H1 (cell line): ENCODE measurements around the gene GLIPR1. TPM values are rescaled to one million over a fixed set of nuclear protein-coding genes. Genes with fewer than 3 reads are reported as not detected.
A peak's percentile ranks its signal among the peaks of the same experiment; 100 is the strongest.

Source experiments
- CTCF ChIA-PET: fragments of 300-600 bp; sonication (Branson Sonifier 250); formaldehyde crosslinking; loops from one replicate; lab custom pipeline; 2021; ENCODE audit not compliant: partially characterized antibody; lab: Charles Lee
- POLR2A ChIA-PET: fragments of 300-600 bp; sonication (Branson Sonifier 250); formaldehyde crosslinking; loops from one replicate; lab custom pipeline; 2021; ENCODE audit warnings: inconsistent platforms; ENCODE audit not compliant: partially characterized antibody; lab: Charles Lee
- DNase-seq, 2 experiments: peaks; one replicate each; pipeline versions ENCODE4 v3.0.0 to v3.0.0-alpha.2; 2010 to 2022; ENCODE audit warnings: low spot score in 2 of 2, low read depth in 1 of 2, mixed read lengths in 1 of 2
- FAIRE-seq: peaks from 2 replicates; lab custom pipeline; 2011; peaks lifted over from hg19 to GRCh38; lab: Jason Lieb, UNC
- H2AFZ ChIP-seq: 2 replicates; pipeline ENCODE4 v1.8.1; 2012; ENCODE audit warnings: low read length, inconsistent platforms
- H2AK5ac ChIP-seq: 2 replicates; pipeline ENCODE4 v1.6.1; 2013; ENCODE audit warnings: low read depth, low read length
- H2BK120ac ChIP-seq: replicated peaks from 2 replicates; pipeline ENCODE3; 2013; ENCODE audit warnings: low read depth, low read length, inconsistent platforms
- H2BK12ac ChIP-seq: 2 replicates; pipeline ENCODE4 v1.6.1; 2013; ENCODE audit warnings: low read depth, low read length
- H2BK15ac ChIP-seq: 2 replicates; pipeline ENCODE4 v1.6.1; 2013; ENCODE audit warnings: low read length
- H2BK20ac ChIP-seq: 2 replicates; pipeline ENCODE4 v1.6.1; 2013; ENCODE audit warnings: low read length
- H2BK5ac ChIP-seq: 2 replicates; pipeline ENCODE4 v1.6.1; 2013; ENCODE audit warnings: low read depth, low read length
- H3K14ac ChIP-seq: 2 replicates; pipeline ENCODE4 v1.6.1; 2013; ENCODE audit warnings: inconsistent platforms; ENCODE audit not compliant: insufficient read length
- H3K18ac ChIP-seq: 2 replicates; pipeline ENCODE4 v1.6.1; 2013; ENCODE audit warnings: low read length; ENCODE audit errors: extremely low read depth
- H3K23ac ChIP-seq: 2 replicates; pipeline ENCODE4 v1.6.1; 2013; ENCODE audit warnings: inconsistent platforms; ENCODE audit not compliant: insufficient read length
- H3K23me2 ChIP-seq: 2 replicates; pipeline ENCODE4 v1.6.1; 2013; ENCODE audit warnings: low read depth, low read length
- H3K27ac ChIP-seq: 2 replicates; pipeline ENCODE4 v1.6.1; 2011; ENCODE audit warnings: low read depth, low read length, inconsistent platforms
- H3K27me3 ChIP-seq, 4 experiments: replicated peaks in 1 of 4; 1 replicate in 1 of 4; 2 replicates in 3 of 4; pipeline versions ENCODE4 v1.6.1 to v1.8.1; 2011 to 2013; ENCODE audit warnings: low read length in 3 of 4, mild to moderate bottlenecking in 3 of 4, inconsistent platforms in 2 of 4, mixed read lengths in 2 of 4, moderate library complexity in 1 of 4; ENCODE audit not compliant: control insufficient read depth in 3 of 4, insufficient read depth in 3 of 4; ENCODE audit errors: extremely low read depth in 1 of 4
- H3K36me3 ChIP-seq, 4 experiments: 2 replicates each; pipeline versions ENCODE4 v1.6.1 to v1.8.1; 2011 to 2013; ENCODE audit warnings: mild to moderate bottlenecking in 4 of 4, low read length in 3 of 4, moderate library complexity in 2 of 4, control low read depth in 1 of 4, inconsistent platforms in 1 of 4; ENCODE audit not compliant: insufficient read depth in 4 of 4, control insufficient read depth in 2 of 4
- H3K4ac ChIP-seq: replicated peaks from 2 replicates; pipeline ENCODE3; 2013; ENCODE audit warnings: low read length, low read depth, mixed read lengths, inconsistent platforms; ENCODE audit not compliant: insufficient read length
- H3K4me1 ChIP-seq, 4 experiments: replicated peaks in 1 of 4; 1 replicate in 1 of 4; 2 replicates in 3 of 4; pipeline versions ENCODE4 v1.6.1 to v1.8.1; 2011 to 2013; ENCODE audit warnings: low read length in 3 of 4, inconsistent platforms in 2 of 4, mixed read lengths in 1 of 4; ENCODE audit not compliant: insufficient read depth in 4 of 4, control insufficient read depth in 3 of 4
- H3K4me2 ChIP-seq, 2 experiments: 2 replicates each; pipeline versions ENCODE4 v1.6.1 to v1.8.1; 2011 to 2013; ENCODE audit warnings: low read depth in 2 of 2, low read length in 2 of 2, control low read depth in 1 of 2, inconsistent platforms in 1 of 2, mild to moderate bottlenecking in 1 of 2; ENCODE audit not compliant: insufficient read depth in 1 of 2
- H3K4me3 ChIP-seq, 4 experiments: fragments of 200-600, 300-600 bp in 1 of 4; sonication (generic), shearing (Covaris generic), sonication (Bioruptor Twin) in 1 of 4; 2 replicates each; pipeline versions ENCODE4 v1.5.1 to v1.8.1; 2011 to 2016; ENCODE audit warnings: low read length in 4 of 4, low read depth in 3 of 4, control low read depth in 2 of 4, inconsistent platforms in 2 of 4, mild to moderate bottlenecking in 2 of 4, mixed read lengths in 1 of 4, moderate library complexity in 1 of 4; ENCODE audit not compliant: insufficient read depth in 2 of 4; ENCODE audit errors: extremely low read depth in 1 of 4
- H3K56ac ChIP-seq: replicated peaks from 2 replicates; pipeline ENCODE3; 2013; ENCODE audit warnings: low read depth, mild to moderate bottlenecking, mixed read lengths, low read length, inconsistent platforms; ENCODE audit not compliant: insufficient read length
- H3K79me1 ChIP-seq: 2 replicates; pipeline ENCODE4 v1.6.1; 2013; ENCODE audit warnings: low read depth, low read length, control low read depth
- H3K79me2 ChIP-seq, 2 experiments: 2 replicates each; pipeline versions ENCODE4 v1.6.1 to v1.8.1; 2012 to 2013; ENCODE audit warnings: low read length in 2 of 2, mild to moderate bottlenecking in 2 of 2, inconsistent platforms in 1 of 2; ENCODE audit not compliant: insufficient read depth in 2 of 2, control insufficient read depth in 1 of 2
- H3K9ac ChIP-seq, 4 experiments: replicated peaks in 1 of 4; 1 replicate in 1 of 4; 2 replicates in 3 of 4; pipeline versions ENCODE4 v1.6.1 to v1.8.1; 2011 to 2013; ENCODE audit warnings: low read depth in 3 of 4, low read length in 3 of 4, control low read depth in 2 of 4, mild to moderate bottlenecking in 2 of 4, moderate library complexity in 2 of 4, inconsistent platforms in 1 of 4; ENCODE audit errors: extremely low read depth in 1 of 4
- H3K9me3 ChIP-seq, 2 experiments: 2 replicates each; pipeline versions ENCODE4 v1.6.1 to v1.8.1; 2012 to 2013; ENCODE audit warnings: mild to moderate bottlenecking in 2 of 2, moderate library complexity in 2 of 2, control low read depth in 1 of 2, inconsistent platforms in 1 of 2, low read depth in 1 of 2, low read length in 1 of 2, mixed read lengths in 1 of 2; ENCODE audit not compliant: insufficient read depth in 2 of 2
- H4K20me1 ChIP-seq, 2 experiments: replicated peaks in 1 of 2; 2 replicates each; pipeline versions ENCODE3 to v1.8.1; 2011 to 2013; ENCODE audit warnings: inconsistent platforms in 2 of 2, low read length in 2 of 2, mild to moderate bottlenecking in 1 of 2; ENCODE audit not compliant: insufficient read depth in 2 of 2, control insufficient read depth in 1 of 2
- H4K5ac ChIP-seq: 2 replicates; pipeline ENCODE4 v1.6.1; 2013; ENCODE audit warnings: low read length, low read depth, mixed read lengths, inconsistent platforms; ENCODE audit not compliant: insufficient read length
- H4K8ac ChIP-seq: 2 replicates; pipeline ENCODE4 v1.8.0; 2013; ENCODE audit warnings: mild to moderate bottlenecking, moderate library complexity, low read length, inconsistent platforms; ENCODE audit not compliant: insufficient read depth; ENCODE audit errors: extremely low read depth
- H4K91ac ChIP-seq: replicated peaks from 2 replicates; pipeline ENCODE3; 2013; ENCODE audit warnings: low read length, mixed read lengths, inconsistent platforms; ENCODE audit not compliant: insufficient read length
- CHD1 ChIP-seq: IDR thresholded peaks from 2 replicates; pipeline ENCODE4 v1.6.1; 2012; ENCODE audit warnings: low read depth, low read length, improper control_type of control experiment
- EP300 ChIP-seq, 2 experiments: IDR thresholded peaks; 1 replicate in 1 of 2; 2 replicates in 1 of 2; pipeline ENCODE4 v1.6.1; 2011 to 2012; ENCODE audit warnings: low read depth in 2 of 2, low read length in 2 of 2, mild to moderate bottlenecking in 2 of 2, borderline replicate concordance in 1 of 2, inconsistent platforms in 1 of 2, moderate library complexity in 1 of 2
- HDAC2 ChIP-seq, 2 experiments: fragments of 300-600 bp in 1 of 2; sonication (generic) in 1 of 2; IDR thresholded peaks; 2 replicates each; pipeline ENCODE4 v1.6.1; 2011 to 2012; ENCODE audit warnings: low read depth in 2 of 2, low read length in 2 of 2, mild to moderate bottlenecking in 2 of 2, moderate library complexity in 2 of 2, borderline replicate concordance in 1 of 2, inconsistent platforms in 1 of 2
- JUN ChIP-seq: IDR thresholded peaks from 2 replicates; pipeline ENCODE4 v1.6.1; 2011; ENCODE audit warnings: low read depth, mild to moderate bottlenecking, improper control_type of control experiment, low read length
- PHF8 ChIP-seq: fragments of 200-600 bp; sonication (generic); conservative IDR thresholded peaks from 2 replicates; pipeline ENCODE4 v1.7.1; 2012; ENCODE audit warnings: low read depth, mild to moderate bottlenecking, inconsistent platforms, low read length, moderate library complexity
- RNF2 ChIP-seq: fragments of 200-900, 300-1000 bp; sonication (generic); IDR thresholded peaks from 2 replicates; pipeline ENCODE4 v1.7.1; 2016; ENCODE audit warnings: borderline replicate concordance, low read depth, mild to moderate bottlenecking, antibody characterized with exemption, low read length; ENCODE audit not compliant: poor library complexity, severe bottlenecking; ENCODE audit errors: missing control alignments
- SP1 ChIP-seq: IDR thresholded peaks from 2 replicates; pipeline ENCODE4 v1.6.1; 2011; ENCODE audit warnings: low read depth, low read length
- SP2 ChIP-seq: IDR thresholded peaks from 2 replicates; pipeline ENCODE4 v1.6.1; 2012; ENCODE audit warnings: mild to moderate bottlenecking, low read length, inconsistent platforms
- SP4 ChIP-seq: IDR thresholded peaks from 2 replicates; pipeline ENCODE4 v1.6.1; 2012; ENCODE audit warnings: low read length, inconsistent platforms
- SUZ12 ChIP-seq: fragments of 200-600 bp; sonication (generic); IDR thresholded peaks from 2 replicates; pipeline ENCODE4 v1.6.1; 2012; ENCODE audit warnings: mild to moderate bottlenecking, inconsistent platforms, low read length, moderate library complexity, mixed read lengths
- TEAD4 ChIP-seq: IDR thresholded peaks from 2 replicates; pipeline ENCODE4 v1.6.1; 2012; ENCODE audit warnings: low read depth, low read length, inconsistent platforms, mixed read lengths
- ZNF274 ChIP-seq: IDR thresholded peaks from 2 replicates; pipeline ENCODE4 v1.7.0; 2012; ENCODE audit warnings: low read length, borderline replicate concordance; ENCODE audit errors: extremely low read depth
- WGBS, 2 experiments: shearing (Covaris generic) in 1 of 2; methylation state at CpG; one replicate each; pipeline versions ENCODE4 v1.1.6 to v1.1.7; 2013 to 2015; ENCODE audit warnings: low lambda C conversion rate in 2 of 2, mixed read lengths in 2 of 2, inconsistent platforms in 1 of 2, low coverage in 1 of 2, missing lambda C conversion rate in 1 of 2; ENCODE audit not compliant: insufficient replicate concordance in 2 of 2, insufficient coverage in 1 of 2, insufficient read length in 1 of 2; ENCODE audit errors: extremely low coverage in 1 of 2, missing lambda C conversion rate in 1 of 2; 5-methylcytosine and 5-hydroxymethylcytosine counted together
- polyA plus RNA-seq, 7 experiments: library from polyadenylated mRNA; depleted of rRNA in 3 of 7; stranded (reverse) in 5 of 7; unstranded in 2 of 7; fragments of >200 nt in 5 of 7; fragments of 200-250 nt in 2 of 7; gene quantifications; 1 replicate in 5 of 7; 2 replicates in 1 of 7; 4 replicates in 1 of 7; pipeline versions ENCODE4 v1.2.1 to v1.2.3, GENCODE V29; 2011 to 2013; ENCODE audit warnings: missing spikeins in 2 of 7, mixed read lengths in 2 of 7
- total RNA-seq: library from RNA; stranded (reverse); fragmentation: NEBNext Ultra II Directional; extraction: Animal tissue kit (Norgen Biotek cat#: 25700); gene quantifications from 2 replicates; pipeline ENCODE4 v1.2.1, GENCODE V29; 2021

GLIPR1 gene
- total and polyA plus RNA-seq, 2 of the 8 experiments (the other 6 are each of a cell fraction or from before 2014, with no cell fraction given), result 0.23 to 1.5 TPM

DNA sequence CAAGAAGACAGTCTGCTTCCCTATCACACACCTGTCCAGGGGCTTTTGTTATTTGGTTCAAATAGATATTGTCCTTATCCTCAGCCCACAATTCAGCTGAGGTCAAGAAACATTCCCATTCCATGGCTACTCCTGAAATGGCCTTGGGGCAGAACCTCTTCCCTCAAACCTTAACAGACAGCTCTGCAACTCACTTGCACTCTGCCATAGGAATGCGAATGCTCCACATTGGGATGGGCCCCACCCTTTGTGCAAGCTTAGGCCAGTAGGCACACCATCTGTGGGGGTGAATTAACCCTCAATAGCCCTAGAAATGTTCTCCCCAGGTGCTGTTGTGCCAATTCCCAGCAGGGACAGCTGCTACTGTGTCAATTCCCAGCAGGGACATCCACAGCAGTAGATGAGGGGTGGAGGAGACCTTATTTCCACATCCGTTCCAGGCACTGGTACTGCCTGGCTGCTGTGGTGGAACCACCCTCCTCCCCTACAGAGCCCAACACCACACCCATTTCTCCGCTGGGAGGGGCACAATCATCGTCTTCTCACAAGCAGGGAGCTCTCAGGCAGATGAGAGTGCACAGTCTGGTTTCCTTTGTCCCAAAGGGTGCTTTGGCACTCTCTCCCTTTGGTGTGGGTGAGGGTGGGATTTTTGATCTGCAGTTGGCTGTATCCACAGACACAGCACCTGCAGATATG is 42.3 kb upstream of the GLIPR1 start:
- H4K20me1 ChIP-seq, result no peaks in the 10 kb centered on the region
- ChIA-PET POLR2A (no interaction called here), CTCF (interaction anchor here (0.7 to 2.0 kb wide), 6 partner anchors 9 to 105 kb away, joined by 3 to 6 read pairs (median 4); partner anchors contain the start of gene GLIPR1L2)
- WGBS, 2 experiments, result 86% methylated on average over 4 of the region's 4 CpGs; no CpG with 5 or more reads in 1 of the 2 experiments
- H2BK15ac ChIP-seq, result 0 out of 2 replicates have a peak overlapping the region, but pooled peaks have one; percentile 31
- H2BK20ac ChIP-seq, result no peak overlapping the region
- no peak overlapping the region for H4K91ac ChIP-seq
- no peaks in the 10 kb centered on the region for H3K27me3 ChIP-seq
- no peak overlapping the region for H3K27ac ChIP-seq
- no peaks in the 10 kb centered on the region for H3K79me1 ChIP-seq
- H4K5ac ChIP-seq, result no peak overlapping the region
- no peaks in the 10 kb centered on the region for H3K79me2 ChIP-seq
- no peak overlapping the region for H3K14ac ChIP-seq
- H2AK5ac ChIP-seq, result no peak overlapping the region
- peak overlapping the region; percentile 84; the same call in 1 of the 2 replicates for H2BK12ac ChIP-seq
- 0 out of 2 replicates have a peak overlapping the region, but pooled peaks have one; percentile 62 for H2AFZ ChIP-seq
- DNase-seq (no peak), FAIRE-seq (no peak)
- no peak overlapping the region for H3K9ac ChIP-seq
- no peak overlapping the region for H3K4me2 ChIP-seq
- no peak overlapping the region for H3K56ac ChIP-seq
- H2BK5ac ChIP-seq, result no peak overlapping the region
- H3K4ac ChIP-seq, result no peak overlapping the region
- H2BK120ac ChIP-seq, result no peak overlapping the region
- H3K4me3 ChIP-seq, result no peak overlapping the region; a peak in 1 of 8 replicates
- H3K4me1 ChIP-seq, result no peaks in the 10 kb centered on the region
- H4K8ac ChIP-seq, result no peak overlapping the region
- H3K23ac ChIP-seq, result no peak overlapping the region
- peaks cover 0 to 3% (median 0%) of the 10 kb centered on the region in 4 experiments; a peak in 2 of 8 replicates for H3K36me3 ChIP-seq
- no peaks in the 10 kb centered on the region for H3K23me2 ChIP-seq
- H3K18ac ChIP-seq, result no peak overlapping the region
- H3K9me3 ChIP-seq, result peaks cover 6 to 13% of the 10 kb centered on the region in 2 experiments; a peak in 3 of 4 replicates
- TF ChIP-seq ZNF274, result no peak
- TF ChIP-seq PHF8, result no peak
- TF ChIP-seq SP4, result no peak
- TF ChIP-seq SUZ12, result no peak
- TF ChIP-seq HDAC2 (IDR thresholded peaks at IDR 0.05; ENCODE audit: borderline replicate concordance in 1 of 2, low read depth in 2 of 2, low read length in 2 of 2), result no peak
- no peak for TF ChIP-seq JUN
- no peak for TF ChIP-seq SP1
- no peak for TF ChIP-seq RNF2
- no peak for TF ChIP-seq CHD1
- no peak for TF ChIP-seq EP300 (IDR thresholded peaks at IDR 0.05; ENCODE audit: borderline replicate concordance in 1 of 2, low read depth in 2 of 2, low read length in 2 of 2)
- TF ChIP-seq TEAD4, result no peak
- no peak for TF ChIP-seq SP2
